ENCODE measurements around the gene GSS. TPM values are rescaled to one million over a fixed set of nuclear protein-coding genes. Genes with fewer than 3 reads are reported as not detected.

GSS gene
- total and polyA plus RNA-seq, 11 donors = 17.8 to 38.7 (median 27.6) TPM

- TF ChIP-seq POLR2A (IDR thresholded peaks at IDR 0.05) = no peak
- TF ChIP-seq CTCF (IDR thresholded peaks at IDR 0.05) = no peak
- Histone ChIP-seq H3K27ac (peak overlapping the region in 3 of 12 donors; percentile 24 to 95 (median 29)), H3K4me1 (peaks cover 0 to 76% (median 32%) of the 10 kb centered on the region in 12 donors), H3K4me3 (no peak overlapping the region), H3K36me3 (peaks cover 0 to 72% (median 46%) of the 10 kb centered on the region in 9 donors), H3K9me3 (no peaks in the 10 kb centered on the region), H3K27me3 (no peaks in the 10 kb centered on the region)
- intact Hi-C loops (cut with DNase I) = no loop called here
- ATAC-seq = no peak
- no peak for DNase-seq
- 63 to 80% (median 73%) methylated on average over 4 of the region's 4 CpGs for WGBS, 4 donors
Observed at GRCh38 chr20:34989118-34989517, 33.5 kb upstream of the GSS start.

GRCh38 chr20:34988191-34988540 is 32.6 kb upstream of the GSS start:
- Histone ChIP-seq H3K4me3 (peak overlapping the region in 1 of 12 donors; percentile 0), H3K27me3 (no peaks in the 10 kb centered on the region), H3K9me3 (no peaks in the 10 kb centered on the region), H3K36me3 (peaks cover 0 to 62% (median 36%) of the 10 kb centered on the region in 9 donors), H3K27ac (peak overlapping the region in 5 of 12 donors; percentile 11 to 95 (median 73)), H3K4me1 (peaks cover 0 to 83% (median 41%) of the 10 kb centered on the region in 12 donors)
- WGBS, 4 donors = 47 to 57% (median 53%) methylated on average over 10 to 12 of the region's 12 CpGs
- peak in 1 of 5 donors; percentile 38 for DNase-seq
- ATAC-seq = no peak
- intact Hi-C loops (cut with DNase I) = no loop called here
- no peak for TF ChIP-seq POLR2A (IDR thresholded peaks at IDR 0.05)
- no peak for TF ChIP-seq CTCF (IDR thresholded peaks at IDR 0.05)

GRCh38 chr20:34987288-34988190 is 31.9 kb upstream of the GSS start:
- ATAC-seq (peak in 3 of 4 donors; percentile 14 to 16 (median 15)), DNase-seq (peak in 3 of 5 donors; percentile 27 to 68 (median 57))

More at GRCh38 chr20:34987288-34988190, 31.9 kb upstream of the GSS start:
- peak overlapping the region in 2 of 12 donors; percentile 0 to 4 for H3K4me3 ChIP-seq
- intact Hi-C loops (cut with DNase I) = no loop called here
- peaks cover 0 to 56% (median 30%) of the 10 kb centered on the region in 9 donors for H3K36me3 ChIP-seq
- peaks cover 3 to 89% (median 43%) of the 10 kb centered on the region in 12 donors for H3K4me1 ChIP-seq
- no peaks in the 10 kb centered on the region for H3K27me3 ChIP-seq
- WGBS, 4 donors = 39 to 49% (median 44%) methylated on average over 11 to 15 of the region's 15 CpGs
- H3K9me3 ChIP-seq = no peaks in the 10 kb centered on the region
- peak overlapping the region in 8 of 12 donors; percentile 5 to 95 (median 57) for H3K27ac ChIP-seq
- TF ChIP-seq POLR2A (IDR thresholded peaks at IDR 0.05) (no peak), CTCF (IDR thresholded peaks at IDR 0.05) (no peak)

Data from heart left ventricle (tissue), 16 donors.